IMR-90 (cell line): ENCODE data around the gene GPR89A. TPM values are rescaled to one million over a fixed set of nuclear protein-coding genes. Genes with fewer than 3 reads are reported as not detected.

Experiments
- ATAC-seq: fragments of 200-7000 bp; cut with Tn5 transposase; 2 replicates; pipeline ENCODE4 v1.9.1; 2020; ENCODE audit warnings: low read depth, mild to moderate bottlenecking, moderate library complexity
- BruUV-seq: library from RNA; stranded (reverse); fragments of 400-500 nt; replicated peaks from 2 replicates; lab custom pipeline; 2021; lab: Mats Ljungman, UMichigan
- CTCF ChIA-PET: fragments of 300-600 bp; formaldehyde crosslinking; extraction: SDS; loops from one replicate; lab custom pipeline; 2021; ENCODE audit warnings: antibody characterized with exemption; lab: Yijun Ruan, JAX
- POLR2A ChIA-PET: fragments of 300-600 bp; sonication (Branson Sonifier 250); formaldehyde crosslinking; loops from one replicate; lab custom pipeline; 2022; ENCODE audit warnings: antibody characterized with exemption; ENCODE audit not compliant: unreplicated experiment; lab: Charles Lee
- DNase-seq: peaks from one replicate; pipeline ENCODE4 v3.0.0; 2013
- H2AFZ ChIP-seq: replicated peaks from 2 replicates; pipeline ENCODE3; 2013; ENCODE audit warnings: low read length, mild to moderate bottlenecking; ENCODE audit not compliant: poor library complexity
- H2AK5ac ChIP-seq: 2 replicates; pipeline ENCODE4 v1.6.1; 2013; ENCODE audit warnings: low read depth, low read length, inconsistent platforms
- H2AK9ac ChIP-seq: replicated peaks from 2 replicates; pipeline ENCODE3; 2013; ENCODE audit warnings: mild to moderate bottlenecking, low read depth, low read length, moderate library complexity; ENCODE audit not compliant: poor library complexity
- H2BK120ac ChIP-seq: 2 replicates; pipeline ENCODE4 v1.6.1; 2013; ENCODE audit warnings: low read depth, low read length, inconsistent platforms
- H2BK15ac ChIP-seq: 3 replicates; pipeline ENCODE4 v1.6.1; 2013; ENCODE audit warnings: low read depth, low read length, inconsistent platforms
- H2BK20ac ChIP-seq: 2 replicates; pipeline ENCODE4 v1.6.1; 2013; ENCODE audit warnings: low read depth, mild to moderate bottlenecking, inconsistent platforms, low read length, moderate library complexity
- H2BK5ac ChIP-seq: 2 replicates; pipeline ENCODE4 v1.6.1; 2013; ENCODE audit warnings: mild to moderate bottlenecking, low read depth, low read length, inconsistent platforms; ENCODE audit not compliant: poor library complexity, severe bottlenecking
- H3K14ac ChIP-seq: replicated peaks from 2 replicates; pipeline ENCODE4 v1.6.1; 2013; ENCODE audit warnings: low read depth, low read length, inconsistent platforms
- H3K18ac ChIP-seq: 2 replicates; pipeline ENCODE4 v1.6.1; 2013; ENCODE audit warnings: low read depth, low read length, control low read depth
- H3K23ac ChIP-seq: 2 replicates; pipeline ENCODE4 v1.6.1; 2013; ENCODE audit warnings: low read depth, low read length, inconsistent platforms
- H3K27ac ChIP-seq: 2 replicates; pipeline ENCODE4 v1.5.1; 2013; ENCODE audit warnings: mild to moderate bottlenecking, control low read depth, low read length; ENCODE audit not compliant: insufficient read depth
- H3K27me3 ChIP-seq: 2 replicates; pipeline ENCODE4 v1.6.1; 2013; ENCODE audit warnings: low read length; ENCODE audit not compliant: control insufficient read depth, insufficient read depth
- H3K36me3 ChIP-seq: 2 replicates; pipeline ENCODE4 v1.6.1; 2013; ENCODE audit warnings: low read length, mixed read lengths; ENCODE audit not compliant: control insufficient read depth, insufficient read depth
- H3K4ac ChIP-seq: 2 replicates; pipeline ENCODE4 v1.6.1; 2013; ENCODE audit warnings: low read depth, low read length, inconsistent platforms
- H3K4me1 ChIP-seq: 2 replicates; pipeline ENCODE4 v1.6.1; 2013; ENCODE audit warnings: low read length, mixed read lengths; ENCODE audit not compliant: control insufficient read depth, insufficient read depth
- H3K4me2 ChIP-seq: 2 replicates; pipeline ENCODE4 v1.6.1; 2013; ENCODE audit warnings: low read depth, mild to moderate bottlenecking, control low read depth, low read length, moderate library complexity
- H3K4me3 ChIP-seq: 2 replicates; pipeline ENCODE4 v1.5.1; 2013; ENCODE audit warnings: low read depth, mild to moderate bottlenecking, control low read depth, low read length, moderate library complexity; ENCODE audit not compliant: insufficient read depth
- H3K56ac ChIP-seq: 2 replicates; pipeline ENCODE4 v1.6.1; 2013; ENCODE audit warnings: low read length, inconsistent platforms; ENCODE audit not compliant: insufficient read depth; ENCODE audit errors: extremely low read depth
- H3K79me1 ChIP-seq, 2 experiments: 2 replicates each; pipeline ENCODE4 v1.6.1; 2013; ENCODE audit warnings: low read length in 2 of 2, inconsistent platforms in 1 of 2, low read depth in 1 of 2
- H3K9ac ChIP-seq: 2 replicates; pipeline ENCODE4 v1.6.1; 2013; ENCODE audit warnings: low read depth, low read length, control low read depth
- H3K9me1 ChIP-seq: 2 replicates; pipeline ENCODE4 v1.6.1; 2013; ENCODE audit warnings: low read length, inconsistent platforms; ENCODE audit not compliant: insufficient read depth
- H3K9me3 ChIP-seq: 2 replicates; pipeline ENCODE4 v1.6.1; 2013; ENCODE audit warnings: low read length; ENCODE audit not compliant: control insufficient read depth, insufficient read depth
- H4K20me1 ChIP-seq: 2 replicates; pipeline ENCODE4 v1.6.1; 2013; ENCODE audit warnings: low read length, inconsistent platforms; ENCODE audit not compliant: insufficient read depth
- H4K5ac ChIP-seq: 2 replicates; pipeline ENCODE4 v1.6.1; 2013; ENCODE audit warnings: mild to moderate bottlenecking, low read depth, low read length, control low read depth
- H4K8ac ChIP-seq, 2 experiments: 2 replicates each; pipeline ENCODE4 v1.6.1; 2013; ENCODE audit warnings: low read depth in 2 of 2, low read length in 2 of 2, control low read depth in 1 of 2, inconsistent platforms in 1 of 2
- H4K91ac ChIP-seq: 2 replicates; pipeline ENCODE4 v1.6.1; 2013; ENCODE audit warnings: low read depth, low read length, inconsistent platforms; ENCODE audit not compliant: insufficient read depth
- BHLHE40 ChIP-seq: fragments of 150-350 bp; IDR thresholded peaks from 2 replicates; pipeline ENCODE4 v1.6.1; 2016; ENCODE audit warnings: mild to moderate bottlenecking, low read depth, low read length
- CHD1 ChIP-seq: IDR thresholded peaks from 2 replicates; pipeline ENCODE4 v1.6.1; 2012; ENCODE audit warnings: low read depth, low read length, improper control_type of control experiment
- CTCF ChIP-seq: conservative IDR thresholded peaks from 2 replicates; pipeline ENCODE4 v1.5.1; 2012; ENCODE audit warnings: mild to moderate bottlenecking, low read depth, low read length, improper control_type of control experiment
- ELK1 ChIP-seq: fragments of 150-350 bp; IDR thresholded peaks from 2 replicates; pipeline ENCODE4 v1.6.1; 2016; ENCODE audit warnings: low read depth, mild to moderate bottlenecking, low read length, moderate library complexity, borderline replicate concordance
- FOS ChIP-seq: fragments of 150-350 bp; IDR thresholded peaks from 2 replicates; pipeline ENCODE4 v1.6.1; 2016; ENCODE audit warnings: low read depth, low read length
- MAFK ChIP-seq: IDR thresholded peaks from 2 replicates; pipeline ENCODE4 v1.6.1; 2012; ENCODE audit warnings: low read depth, low read length, improper control_type of control experiment
- MAZ ChIP-seq: IDR thresholded peaks from 2 replicates; pipeline ENCODE4 v1.6.1; 2012; ENCODE audit warnings: low read depth, mild to moderate bottlenecking, low read length, improper control_type of control experiment, moderate library complexity, borderline replicate concordance
- MXI1 ChIP-seq: IDR thresholded peaks from 2 replicates; pipeline ENCODE4 v1.6.1; 2012; ENCODE audit warnings: low read depth, mild to moderate bottlenecking, low read length, moderate library complexity, borderline replicate concordance
- NFE2L2 ChIP-seq: fragments of 150-350 bp; IDR thresholded peaks from 2 replicates; pipeline ENCODE4 v1.6.1; 2016; ENCODE audit warnings: low read depth, mild to moderate bottlenecking, low read length
- RAD21 ChIP-seq: IDR thresholded peaks from 2 replicates; pipeline ENCODE4 v1.6.1; 2012; ENCODE audit warnings: low read length, improper control_type of control experiment
- RCOR1 ChIP-seq: IDR thresholded peaks from 2 replicates; pipeline ENCODE4 v1.6.1; 2012; ENCODE audit warnings: mild to moderate bottlenecking, low read length, improper control_type of control experiment; ENCODE audit not compliant: insufficient replicate concordance
- SMC3 ChIP-seq: fragments of 150-350 bp; IDR thresholded peaks from 2 replicates; pipeline ENCODE4 v1.6.1; 2016; ENCODE audit warnings: low read depth, mild to moderate bottlenecking, antibody characterized with exemption, low read length, moderate library complexity
- WGBS, 2 experiments: methylation state at CpG; one replicate each; pipeline versions ENCODE4 v1.1.5 to v1.1.7; 2013; ENCODE audit warnings: missing lambda C conversion rate in 2 of 2; ENCODE audit not compliant: insufficient read length in 1 of 2; ENCODE audit errors: extremely low coverage in 2 of 2; 5-methylcytosine and 5-hydroxymethylcytosine counted together
- dilution Hi-C: fragments of 300-500 bp; cut with HindIII; formaldehyde crosslinking; loops from one replicate; pipeline ENCODE4 v1.14.3; 2018; ENCODE audit warnings: low sequenced_read_pairs; ENCODE audit not compliant: unreplicated experiment
- in situ Hi-C: fragments of 300-500 bp; cut with MboI; formaldehyde crosslinking; loops from 3 replicates; pipeline ENCODE4 v1.14.3; 2019; ENCODE audit warnings: low sequenced_read_pairs, inconsistent platforms, mixed read lengths
- intact Hi-C: fragments of 100-400 bp; cut with micrococcal nuclease; formaldehyde crosslinking; loops from 2 replicates; pipeline ENCODE4 v1.10.0; 2022
- polyA plus RNA-seq, 3 experiments: library from polyadenylated mRNA; depleted of rRNA; stranded (reverse); fragments of >200 nt; gene quantifications; 2 replicates each; pipeline ENCODE4 v1.2.3, GENCODE V29; 2012; ENCODE audit warnings: low replicate concordance in 1 of 3
- total RNA-seq: library from RNA; depleted of rRNA; stranded (reverse); fragments of >200 nt; gene quantifications from 2 replicates; pipeline ENCODE4 v1.2.3, GENCODE V29; 2012
- TF ChIP-seq, protein P1 (sequence below): fragments of 150-350 bp; IDR thresholded peaks from 2 replicates; pipeline ENCODE4 v1.6.1; 2017; ENCODE audit warnings: mild to moderate bottlenecking, antibody characterized with exemption, low read length, low read depth

Gene GPR89A
- total and polyA plus RNA-seq, 2 of the 4 experiments (the other 2 are of a cell fraction): 13.5 to 29.0 TPM

DNA sequence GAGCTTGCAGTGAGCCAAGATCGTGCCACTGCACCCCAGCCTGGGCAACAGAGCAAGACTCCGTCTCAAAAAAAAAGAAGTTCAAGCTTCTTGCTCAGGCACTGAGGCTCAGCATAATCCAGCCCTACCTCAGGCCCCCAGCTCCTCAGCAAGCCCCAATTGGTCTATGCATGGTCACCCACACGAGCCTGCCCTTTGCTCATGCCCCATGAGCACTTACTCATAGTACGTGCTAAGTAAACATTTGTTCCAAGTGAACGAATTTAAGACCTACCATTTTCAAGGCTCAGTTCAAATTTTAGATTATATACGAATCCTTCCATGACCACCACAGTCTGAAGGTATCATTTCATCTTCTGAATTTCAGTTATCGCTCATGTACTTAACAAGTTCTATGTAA, 95.0 kb downstream of the GPR89A start:
- no peaks in the 10 kb centered on the region for H3K79me1 ChIP-seq
- no peak overlapping the region for H2AFZ ChIP-seq
- no peak overlapping the region for H2AK5ac ChIP-seq
- intact Hi-C loops (no loop called here), dilution Hi-C loops (no loop called here), in situ Hi-C loops (no loop called here)
- no peak overlapping the region for H2BK5ac ChIP-seq
- no peak overlapping the region for H3K4ac ChIP-seq
- no peak overlapping the region for H3K18ac ChIP-seq
- no peak overlapping the region for H4K5ac ChIP-seq
- no peak overlapping the region for H4K91ac ChIP-seq
- no peak overlapping the region for H3K23ac ChIP-seq
- no TSS peak for BruUV-seq
- ATAC-seq (no peak), DNase-seq (no peak)
- H4K20me1 ChIP-seq: no peaks in the 10 kb centered on the region
- ChIA-PET CTCF (no interaction called here), POLR2A (no interaction called here)
- no peaks in the 10 kb centered on the region for H3K9me3 ChIP-seq
- 80% methylated on average over 1 of the region's 7 CpGs; no CpG with 5 or more reads in 1 of the 2 experiments for WGBS, 2 experiments
- H3K9ac ChIP-seq: no peak overlapping the region
- H2BK120ac ChIP-seq: no peak overlapping the region
- peaks cover 7% of the 10 kb centered on the region for H3K9me1 ChIP-seq
- H3K14ac ChIP-seq: no peak overlapping the region
- H2BK20ac ChIP-seq: no peak overlapping the region
- H2AK9ac ChIP-seq: no peak overlapping the region
- no peak overlapping the region for H4K8ac ChIP-seq
- no peak for TF ChIP-seq CTCF
- no peak for TF ChIP-seq BHLHE40
- no peak for TF ChIP-seq CHD1
- TF ChIP-seq, protein P1, sequence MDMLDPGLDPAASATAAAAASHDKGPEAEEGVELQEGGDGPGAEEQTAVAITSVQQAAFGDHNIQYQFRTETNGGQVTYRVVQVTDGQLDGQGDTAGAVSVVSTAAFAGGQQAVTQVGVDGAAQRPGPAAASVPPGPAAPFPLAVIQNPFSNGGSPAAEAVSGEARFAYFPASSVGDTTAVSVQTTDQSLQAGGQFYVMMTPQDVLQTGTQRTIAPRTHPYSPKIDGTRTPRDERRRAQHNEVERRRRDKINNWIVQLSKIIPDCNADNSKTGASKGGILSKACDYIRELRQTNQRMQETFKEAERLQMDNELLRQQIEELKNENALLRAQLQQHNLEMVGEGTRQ: no peak
- TF ChIP-seq RAD21: no peak
- TF ChIP-seq NFE2L2: no peak
- no peak for TF ChIP-seq FOS
- no peak for TF ChIP-seq RCOR1
- TF ChIP-seq MAZ: no peak
- no peak for TF ChIP-seq ELK1
- TF ChIP-seq SMC3: no peak
- TF ChIP-seq MXI1: no peak
- TF ChIP-seq MAFK: no peak
- no peaks in the 10 kb centered on the region for H3K36me3 ChIP-seq
- H3K4me2 ChIP-seq: no peak overlapping the region
- peaks cover 12% of the 10 kb centered on the region for H3K4me1 ChIP-seq
- no peak overlapping the region for H3K27ac ChIP-seq
- no peak overlapping the region for H3K4me3 ChIP-seq
- H2BK15ac ChIP-seq: no peak overlapping the region
- no peaks in the 10 kb centered on the region for H3K27me3 ChIP-seq
- H3K56ac ChIP-seq: no peak overlapping the region
